Karpas-422 (cell line): Measurements from ENCODE around the gene ARHGAP35. TPM values are rescaled to one million over a fixed set of nuclear protein-coding genes. Genes with fewer than 3 reads are reported as not detected.

Experiments used
- DNase-seq: peaks from one replicate; pipeline ENCODE4 v3.0.0-alpha.2; 2015
- H2AFZ ChIP-seq: fragments of 200-600 bp; sonication (generic); 2 replicates; pipeline ENCODE4 v1.6.1; 2014; ENCODE audit warnings: antibody characterized with exemption, low read length, mixed read lengths
- H3K27ac ChIP-seq: fragments of 200-600 bp; sonication (generic); 2 replicates; pipeline ENCODE4 v1.5.1; 2014; ENCODE audit warnings: mild to moderate bottlenecking, low read length, moderate library complexity
- H3K27me3 ChIP-seq: fragments of 200-600 bp; sonication (generic); 2 replicates; pipeline ENCODE4 v1.6.1; 2014; ENCODE audit warnings: low read length, mixed read lengths
- H3K36me3 ChIP-seq: fragments of 200-600 bp; sonication (generic); 2 replicates; pipeline ENCODE4 v1.6.1; 2014; ENCODE audit warnings: low read length, mixed read lengths; ENCODE audit not compliant: insufficient read depth
- H3K4me1 ChIP-seq: fragments of 200-600 bp; sonication (generic); 2 replicates; pipeline ENCODE4 v1.6.1; 2014; ENCODE audit warnings: mild to moderate bottlenecking, low read length, mixed read lengths
- H3K4me2 ChIP-seq: fragments of 200-600 bp; sonication (generic); 2 replicates; pipeline ENCODE4 v1.6.1; 2014; ENCODE audit warnings: low read length, low read depth, mild to moderate bottlenecking; ENCODE audit not compliant: poor library complexity, severe bottlenecking
- H3K4me3 ChIP-seq: fragments of 200-600 bp; sonication (generic); 2 replicates; pipeline ENCODE4 v1.5.1; 2014; ENCODE audit warnings: mild to moderate bottlenecking, antibody characterized with exemption, low read length, mixed read lengths
- H3K79me2 ChIP-seq: fragments of 200-600 bp; sonication (generic); 2 replicates; pipeline ENCODE4 v1.6.1; 2014; ENCODE audit warnings: mild to moderate bottlenecking, low read length, mixed read lengths
- H3K9ac ChIP-seq: fragments of 200-600 bp; sonication (generic); 2 replicates; pipeline ENCODE4 v1.6.0; 2014; ENCODE audit warnings: low read length
- H3K9me2 ChIP-seq: fragments of 200-600 bp; sonication (generic), shearing (Covaris generic); replicated peaks from 2 replicates; pipeline ENCODE4 v1.6.0; 2014; ENCODE audit warnings: mild to moderate bottlenecking, low read length, moderate library complexity; ENCODE audit not compliant: insufficient read depth
- H3K9me3 ChIP-seq: fragments of 300-700, 200-600 bp; sonication (generic); 2 replicates; pipeline ENCODE4 v1.6.1; 2014; ENCODE audit warnings: low read length, mixed read lengths
- H4K20me1 ChIP-seq: fragments of 200-600 bp; sonication (generic); 2 replicates; pipeline ENCODE4 v1.6.1; 2014; ENCODE audit warnings: mild to moderate bottlenecking, antibody characterized with exemption, low read length, low read depth; ENCODE audit not compliant: insufficient read depth
- total RNA-seq: library from RNA; depleted of rRNA; stranded (reverse); fragments of >200 nt; shearing (Covaris generic); gene quantifications from 2 replicates; pipeline ENCODE4 v1.2.3, GENCODE V29; 2014; ENCODE audit warnings: low replicate concordance

Gene ARHGAP35
- total RNA-seq, 1 experiment from 2014 or later, result 30.4 TPM

DNA sequence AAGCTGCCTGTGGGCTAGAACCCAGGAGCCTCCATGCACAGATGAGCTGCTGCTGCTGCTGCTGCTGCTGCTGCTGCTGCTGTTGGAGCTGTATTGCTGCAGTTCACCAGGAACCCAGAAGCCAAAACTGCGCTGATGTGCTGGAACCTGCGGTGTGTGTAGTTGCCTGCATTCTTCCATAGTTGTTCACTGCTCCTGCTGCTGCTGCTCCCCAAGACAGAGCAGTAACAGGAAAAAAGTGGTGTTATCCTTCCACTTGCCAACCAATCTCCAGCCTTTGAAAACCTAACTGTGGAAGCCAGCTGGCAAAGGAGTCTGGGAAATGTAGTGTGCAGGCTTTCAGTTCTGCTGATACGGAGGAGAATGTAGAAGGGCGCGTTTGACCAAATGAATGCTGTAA is 37.9 kb downstream of the ARHGAP35 start:
- peaks cover 11% of the 10 kb centered on the region; the same call in 1 of the 2 replicates for H4K20me1 ChIP-seq
- H3K36me3 ChIP-seq, result peaks cover 3% of the 10 kb centered on the region; the same call in 1 of the 2 replicates
- no peaks in the 10 kb centered on the region for H3K9me3 ChIP-seq
- no peak overlapping the region for H3K4me2 ChIP-seq
- no peak overlapping the region for H3K4me3 ChIP-seq
- H3K4me1 ChIP-seq, result peaks cover 61% of the 10 kb centered on the region
- H3K79me2 ChIP-seq, result peaks cover 100% of the 10 kb centered on the region
- no peak overlapping the region for H3K9ac ChIP-seq
- no peaks in the 10 kb centered on the region for H3K27me3 ChIP-seq
- peak overlapping the region; percentile 41; the same call in 1 of the 2 replicates for H3K27ac ChIP-seq
- H2AFZ ChIP-seq, result no peak overlapping the region
- H3K9me2 ChIP-seq, result no peaks in the 10 kb centered on the region
- no peak for DNase-seq

DNA sequence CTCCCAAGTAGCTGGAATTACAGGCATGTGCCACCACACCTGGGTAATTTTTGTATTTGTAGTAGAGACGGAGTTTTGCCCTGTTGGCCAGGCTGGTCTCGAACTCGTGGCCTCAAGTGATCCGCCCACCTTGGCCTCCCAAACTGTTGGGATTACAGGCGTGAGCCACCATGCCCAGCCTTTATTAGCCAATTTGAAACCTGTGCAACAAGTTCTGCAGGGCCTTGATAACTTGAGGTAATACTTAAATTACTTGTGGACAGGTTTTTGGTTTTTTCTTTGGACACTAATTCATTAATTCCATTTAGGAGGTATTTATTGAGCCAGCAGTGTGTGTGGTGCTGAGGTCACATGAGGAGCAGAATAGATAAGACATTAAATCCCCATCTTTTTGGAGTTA is 39.5 kb downstream of the ARHGAP35 start:
- Histone ChIP-seq H3K4me2 (no peak overlapping the region), H3K79me2 (peaks cover 100% of the 10 kb centered on the region)

DNA sequence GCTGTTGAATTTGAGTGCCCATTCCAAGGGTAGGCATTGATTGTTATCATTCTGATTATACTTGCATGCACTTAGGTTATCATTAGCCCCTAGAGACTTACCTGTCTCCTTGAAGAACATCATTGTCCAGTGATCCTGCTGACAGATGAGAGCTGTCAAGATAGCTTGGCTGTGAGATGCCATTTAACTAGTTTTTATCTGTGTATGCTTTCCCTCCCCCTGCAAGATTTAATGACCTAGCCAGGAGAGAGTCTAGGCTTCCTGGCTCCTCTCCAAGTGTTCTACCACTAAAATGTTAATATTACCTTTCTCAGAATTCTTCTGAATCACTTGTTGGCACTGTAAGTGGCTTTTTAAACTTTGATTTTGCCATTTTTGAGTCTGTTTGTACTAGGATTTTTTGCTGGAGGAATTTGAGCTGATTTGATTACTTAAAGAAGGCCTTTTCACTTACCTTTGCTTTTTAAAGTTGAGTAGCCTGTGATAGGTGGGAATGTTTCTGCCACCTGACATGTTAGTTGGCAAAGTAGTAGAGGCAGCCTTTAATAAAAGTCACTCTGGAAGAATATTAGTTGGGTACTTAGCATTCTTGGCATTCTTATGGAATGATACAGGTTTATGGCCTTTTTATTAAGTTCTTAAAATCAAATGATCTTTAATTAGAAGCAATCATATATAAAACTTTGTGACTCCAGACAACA is 41.1 kb downstream of the ARHGAP35 start:
- H3K4me2 ChIP-seq, result no peak overlapping the region
- H3K27ac ChIP-seq, result no peak overlapping the region
- DNase-seq, result no peak
- peaks cover 21% of the 10 kb centered on the region for H4K20me1 ChIP-seq
- no peaks in the 10 kb centered on the region for H3K9me2 ChIP-seq
- H3K9me3 ChIP-seq, result no peaks in the 10 kb centered on the region
- no peak overlapping the region for H3K4me3 ChIP-seq
- peaks cover 100% of the 10 kb centered on the region for H3K79me2 ChIP-seq
- no peaks in the 10 kb centered on the region for H3K36me3 ChIP-seq
- H3K27me3 ChIP-seq, result no peaks in the 10 kb centered on the region
- H2AFZ ChIP-seq, result no peak overlapping the region
- H3K9ac ChIP-seq, result no peak overlapping the region
- peaks cover 53% of the 10 kb centered on the region for H3K4me1 ChIP-seq

More for the DNA sequence above, 39.5 kb downstream of the ARHGAP35 start:
- Histone ChIP-seq H3K9me3 (no peaks in the 10 kb centered on the region), H4K20me1 (peaks cover 16% of the 10 kb centered on the region; the same call in 1 of the 2 replicates), H2AFZ (no peak overlapping the region), H3K36me3 (no peaks in the 10 kb centered on the region), H3K9me2 (no peaks in the 10 kb centered on the region), H3K27ac (no peak overlapping the region), H3K9ac (no peak overlapping the region), H3K27me3 (no peaks in the 10 kb centered on the region), H3K4me3 (no peak overlapping the region), H3K4me1 (peaks cover 58% of the 10 kb centered on the region)
- DNase-seq, result no peak

DNA sequence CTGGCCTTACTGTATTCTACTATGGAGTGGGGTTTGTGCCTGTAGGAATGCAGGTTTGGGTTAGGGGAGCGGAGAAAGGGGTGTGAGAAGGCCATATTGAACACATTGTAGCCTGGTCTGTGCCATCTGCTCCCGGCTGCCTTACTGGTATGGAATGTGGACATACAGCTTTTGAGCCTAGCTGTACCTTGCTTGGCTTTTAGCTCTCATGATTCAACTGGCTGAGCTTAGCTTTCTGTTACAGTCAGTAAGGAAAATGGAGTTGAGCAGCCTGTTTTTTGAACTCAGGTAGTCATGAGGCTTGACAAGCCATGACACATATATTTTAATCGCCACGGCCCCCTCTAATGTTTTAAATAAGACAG is 41.6 kb downstream of the ARHGAP35 start:
- Histone ChIP-seq H3K27me3 (no peaks in the 10 kb centered on the region), H3K79me2 (peaks cover 98% of the 10 kb centered on the region), H3K4me3 (no peak overlapping the region), H3K4me2 (no peak overlapping the region), H2AFZ (no peak overlapping the region), H3K27ac (no peak overlapping the region), H3K36me3 (no peaks in the 10 kb centered on the region), H3K9me2 (no peaks in the 10 kb centered on the region), H3K9ac (no peak overlapping the region), H4K20me1 (peaks cover 21% of the 10 kb centered on the region), H3K4me1 (peaks cover 48% of the 10 kb centered on the region), H3K9me3 (no peaks in the 10 kb centered on the region)
- DNase-seq, result no peak

DNA sequence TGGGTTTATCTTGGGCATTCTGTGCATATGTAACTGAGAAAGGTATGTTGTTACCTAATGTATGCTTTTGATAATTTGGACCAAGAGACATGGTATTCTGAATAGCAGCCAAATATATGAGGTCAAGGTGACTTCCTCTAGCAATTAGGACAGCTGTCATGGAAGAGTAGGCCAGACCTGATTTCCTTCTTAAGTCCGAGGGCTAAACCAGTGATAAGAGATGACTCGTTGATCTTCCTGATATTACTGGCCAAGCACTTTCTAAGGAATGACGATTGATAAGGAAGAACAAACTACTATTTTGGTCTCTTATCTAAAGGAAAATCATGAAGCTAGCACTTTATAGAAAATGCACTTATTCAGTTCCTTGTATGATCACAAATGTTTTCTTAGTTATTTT is 42.7 kb downstream of the ARHGAP35 start:
- no peak overlapping the region for H3K9ac ChIP-seq
- H3K4me2 ChIP-seq, result no peak overlapping the region
- peaks cover 21% of the 10 kb centered on the region for H4K20me1 ChIP-seq
- no peaks in the 10 kb centered on the region for H3K9me2 ChIP-seq
- H3K9me3 ChIP-seq, result no peaks in the 10 kb centered on the region
- H2AFZ ChIP-seq, result no peak overlapping the region
- peaks cover 44% of the 10 kb centered on the region for H3K4me1 ChIP-seq
- no peak overlapping the region for H3K27ac ChIP-seq
- H3K27me3 ChIP-seq, result no peaks in the 10 kb centered on the region
- no peak for DNase-seq
- H3K36me3 ChIP-seq, result no peaks in the 10 kb centered on the region
- H3K4me3 ChIP-seq, result no peak overlapping the region
- peaks cover 98% of the 10 kb centered on the region for H3K79me2 ChIP-seq

DNA sequence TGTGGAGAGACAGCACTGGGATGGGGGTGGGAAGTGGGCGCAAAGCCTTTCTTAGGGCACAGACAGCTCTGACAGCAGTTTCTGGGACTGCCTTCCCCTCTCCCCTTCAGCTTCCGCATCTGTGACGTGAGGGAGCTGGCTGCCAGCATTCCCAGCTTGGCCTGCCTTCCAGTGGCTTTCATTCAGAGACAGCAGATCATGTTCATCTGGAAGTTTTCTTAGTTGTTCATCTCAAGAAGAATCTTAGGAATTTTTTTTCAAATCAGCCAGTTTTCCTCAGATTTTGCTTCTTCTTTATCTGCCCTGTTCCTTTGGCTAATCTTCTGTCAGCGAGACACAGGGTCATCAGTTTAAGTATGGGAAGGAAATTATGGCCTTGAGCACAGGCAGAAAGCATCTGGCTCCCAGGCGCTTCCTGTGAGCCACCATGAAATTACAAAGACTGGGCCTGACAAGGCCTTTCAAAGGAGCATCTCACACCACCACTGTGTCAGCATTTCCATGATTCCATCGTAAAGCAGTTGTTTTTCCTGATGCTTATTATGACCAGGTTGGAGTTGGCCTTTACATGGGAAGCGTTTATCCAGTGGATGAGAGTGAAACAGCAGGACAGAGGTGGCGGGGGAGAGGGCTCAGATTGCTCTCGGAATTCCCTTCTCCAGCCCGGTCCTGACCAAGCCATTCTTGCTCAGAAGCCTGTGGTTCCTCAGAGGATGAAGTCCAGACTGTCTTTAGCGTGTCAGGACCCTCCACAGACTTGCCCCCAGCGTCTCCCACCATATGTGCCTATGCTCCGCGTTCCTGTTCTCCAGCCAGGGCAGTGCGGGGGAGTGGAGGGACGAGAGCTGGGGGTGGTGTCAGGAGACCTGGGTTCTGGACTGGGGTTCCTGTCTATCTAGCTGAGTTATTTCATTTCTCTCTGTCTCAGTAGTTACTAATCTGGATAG is 43.6 kb downstream of the ARHGAP35 start:
- Histone ChIP-seq H3K9ac (no peak overlapping the region), H3K9me2 (no peaks in the 10 kb centered on the region), H3K4me1 (peaks cover 51% of the 10 kb centered on the region), H3K36me3 (no peaks in the 10 kb centered on the region), H2AFZ (no peak overlapping the region), H3K4me2 (no peak overlapping the region), H3K9me3 (no peaks in the 10 kb centered on the region), H3K27ac (no peak overlapping the region), H3K4me3 (no peak overlapping the region), H4K20me1 (peaks cover 17% of the 10 kb centered on the region), H3K79me2 (peaks cover 98% of the 10 kb centered on the region), H3K27me3 (no peaks in the 10 kb centered on the region)
- no peak for DNase-seq

DNA sequence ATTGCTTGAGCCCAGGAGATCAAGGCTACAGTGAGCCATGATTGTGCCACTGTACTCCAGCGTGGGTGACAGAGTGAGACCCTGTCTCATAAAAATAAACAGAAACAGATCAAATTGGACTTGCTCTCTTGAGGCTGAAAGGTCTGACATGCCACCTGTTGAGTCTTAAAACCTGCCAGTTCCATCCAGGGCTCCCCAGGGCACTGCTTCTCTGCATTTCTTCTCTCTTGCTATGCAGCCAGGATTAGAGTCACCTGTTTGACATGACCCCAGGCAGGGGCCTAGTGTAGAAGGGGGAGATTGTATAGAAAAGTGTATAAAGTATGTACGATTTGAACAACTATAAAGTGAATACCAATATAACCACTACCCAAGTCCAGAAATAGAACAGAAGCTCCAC is 45.4 kb downstream of the ARHGAP35 start:
- Histone ChIP-seq H3K9me2 (no peaks in the 10 kb centered on the region), H3K4me2 (peak overlapping the region; percentile 10), H3K4me3 (no peak overlapping the region), H3K4me1 (peaks cover 62% of the 10 kb centered on the region), H3K9me3 (no peaks in the 10 kb centered on the region), H3K9ac (no peak overlapping the region), H2AFZ (no peak overlapping the region), H4K20me1 (peaks cover 17% of the 10 kb centered on the region), H3K79me2 (peaks cover 98% of the 10 kb centered on the region), H3K36me3 (no peaks in the 10 kb centered on the region), H3K27me3 (no peaks in the 10 kb centered on the region), H3K27ac (peak overlapping the region; percentile 59)
- DNase-seq, result no peak

DNA sequence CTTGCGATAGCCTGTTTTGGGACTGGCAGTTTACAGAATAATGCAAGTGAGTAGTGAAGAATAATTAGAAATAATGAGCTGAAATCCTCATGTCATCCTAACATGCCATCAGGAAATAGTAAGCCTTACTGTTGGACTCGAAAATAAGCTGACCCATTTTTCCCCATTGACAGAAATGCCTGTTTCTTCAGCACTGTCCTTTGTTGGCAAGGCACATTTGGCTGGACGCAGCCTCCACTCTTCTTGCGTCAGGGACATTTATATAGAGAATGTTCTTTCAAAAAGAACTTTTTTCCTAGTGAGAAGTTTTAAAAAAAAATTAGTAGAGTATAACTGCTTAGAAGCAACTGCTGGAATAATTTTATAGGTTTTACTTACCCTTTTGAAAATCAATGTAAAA is 47.1 kb downstream of the ARHGAP35 start:
- no peaks in the 10 kb centered on the region for H3K36me3 ChIP-seq
- peaks cover 10% of the 10 kb centered on the region; the same call in 1 of the 2 replicates for H4K20me1 ChIP-seq
- H3K9me2 ChIP-seq, result no peaks in the 10 kb centered on the region

More for the DNA sequence above, 47.1 kb downstream of the ARHGAP35 start:
- Histone ChIP-seq H3K27me3 (no peaks in the 10 kb centered on the region), H3K79me2 (peaks cover 98% of the 10 kb centered on the region), H3K9me3 (no peaks in the 10 kb centered on the region), H3K27ac (no peak overlapping the region), H2AFZ (no peak overlapping the region), H3K4me2 (no peak overlapping the region), H3K4me1 (peaks cover 64% of the 10 kb centered on the region), H3K9ac (no peak overlapping the region), H3K4me3 (no peak overlapping the region)
- DNase-seq, result no peak
